Panc1 (cell line): ENCODE results near the gene TMEM108. TPM values are rescaled to one million over a fixed set of nuclear protein-coding genes. Genes with fewer than 3 reads are reported as not detected.

Experiments used
- ATAC-seq: fragments of 200-7000 bp; cut with Tn5 transposase; 2 replicates; pipeline ENCODE4 v1.9.1; 2020; ENCODE audit warnings: mild to moderate bottlenecking, moderate library complexity
- BruUV-seq: library from RNA; stranded (reverse); fragments of 400-500 nt; replicated peaks from 2 replicates; lab custom pipeline; 2021; lab: Mats Ljungman, UMichigan
- CTCF ChIA-PET: fragments of 300-600 bp; sonication (Branson Sonifier 250); formaldehyde crosslinking; loops from one replicate; lab custom pipeline; 2022; ENCODE audit warnings: antibody characterized with exemption; lab: Charles Lee
- POLR2A ChIA-PET: fragments of 300-600 bp; sonication (Branson Sonifier 250); formaldehyde crosslinking; loops from one replicate; lab custom pipeline; 2022; ENCODE audit warnings: antibody characterized with exemption; lab: Charles Lee
- DNase-seq: peaks from one replicate; pipeline ENCODE4 v3.0.0-alpha.2; 2010; ENCODE audit warnings: low read depth, low spot score
- H3K27ac ChIP-seq: 2 replicates; pipeline ENCODE4 v1.5.1; 2011; ENCODE audit warnings: mild to moderate bottlenecking, low read length, inconsistent platforms
- H3K27me3 ChIP-seq: fragments of 200-500 bp; sonication (Bioruptor generic); 2 replicates; pipeline ENCODE4 v1.6.0; 2014; ENCODE audit warnings: low read length, inconsistent platforms; ENCODE audit not compliant: control insufficient read depth, insufficient read depth
- H3K36me3 ChIP-seq: fragments of 200-500 bp; sonication (Bioruptor generic); 2 replicates; pipeline ENCODE4 v1.5.1; 2014; ENCODE audit warnings: inconsistent platforms, mild to moderate bottlenecking, low read length, moderate library complexity; ENCODE audit not compliant: control insufficient read depth, insufficient read depth
- H3K4me1 ChIP-seq: 2 replicates; pipeline ENCODE4 v1.5.1; 2011; ENCODE audit warnings: inconsistent platforms, mild to moderate bottlenecking, low read length, moderate library complexity; ENCODE audit not compliant: control insufficient read depth, insufficient read depth
- H3K4me3 ChIP-seq, 2 experiments: 2 replicates each; pipeline ENCODE4 v1.5.1; 2011 to 2012; ENCODE audit warnings: low read depth in 2 of 2, low read length in 2 of 2, mild to moderate bottlenecking in 2 of 2, inconsistent platforms in 1 of 2, moderate library complexity in 1 of 2
- H3K9me3 ChIP-seq: fragments of 200-500 bp; sonication (Bioruptor generic); 2 replicates; pipeline ENCODE4 v1.5.1; 2014; ENCODE audit warnings: low read depth, mild to moderate bottlenecking, inconsistent platforms, low read length, moderate library complexity; ENCODE audit not compliant: control insufficient read depth, insufficient read depth
- POLR2AphosphoS5 ChIP-seq: IDR thresholded peaks from 2 replicates; pipeline ENCODE4 v1.6.1; 2012; ENCODE audit warnings: mild to moderate bottlenecking, low read depth, low read length, moderate library complexity
- SIN3A ChIP-seq: IDR thresholded peaks from 2 replicates; pipeline ENCODE4 v1.6.1; 2012; ENCODE audit warnings: low read depth, mild to moderate bottlenecking, low read length, moderate library complexity, borderline replicate concordance; ENCODE audit not compliant: insufficient read depth
- TCF7L2 ChIP-seq: IDR thresholded peaks from 2 replicates; pipeline ENCODE4 v1.6.1; 2011; ENCODE audit warnings: mild to moderate bottlenecking, low read depth, low read length, inconsistent platforms
- in situ Hi-C: cut with HindIII; loops from 2 replicates; pipeline ENCODE4 v1.10.0; 2016; ENCODE audit warnings: low sequenced_read_pairs, low pct_unique_long_range_greater_than_20kb
- intact Hi-C: fragments of 100-400 bp; cut with micrococcal nuclease; formaldehyde crosslinking; loops from one replicate; pipeline ENCODE4 v1.10.0; 2022; ENCODE audit not compliant: unreplicated experiment
- total RNA-seq: library from RNA; stranded (reverse); gene quantifications from one replicate; pipeline ENCODE4 v1.2.1, GENCODE V29; 2021; ENCODE audit not compliant: unreplicated experiment
- TF ChIP-seq, protein P1 (sequence below), 2 experiments: IDR thresholded peaks; 2 replicates each; pipeline ENCODE4 v1.6.1; 2011 to 2012; ENCODE audit warnings: low read depth in 2 of 2, control low read depth in 1 of 2, low read length in 1 of 2, mild to moderate bottlenecking in 1 of 2, moderate library complexity in 1 of 2; ENCODE audit not compliant: insufficient read depth in 1 of 2
- TF ChIP-seq, protein P2 (sequence below): fragments of 450-650 bp; IDR thresholded peaks from 2 replicates; pipeline ENCODE4 v1.5.1; 2017; ENCODE audit warnings: mild to moderate bottlenecking

Gene TMEM108
- total RNA-seq, 1 experiment from 2014 or later = 0.41 TPM

DNA sequence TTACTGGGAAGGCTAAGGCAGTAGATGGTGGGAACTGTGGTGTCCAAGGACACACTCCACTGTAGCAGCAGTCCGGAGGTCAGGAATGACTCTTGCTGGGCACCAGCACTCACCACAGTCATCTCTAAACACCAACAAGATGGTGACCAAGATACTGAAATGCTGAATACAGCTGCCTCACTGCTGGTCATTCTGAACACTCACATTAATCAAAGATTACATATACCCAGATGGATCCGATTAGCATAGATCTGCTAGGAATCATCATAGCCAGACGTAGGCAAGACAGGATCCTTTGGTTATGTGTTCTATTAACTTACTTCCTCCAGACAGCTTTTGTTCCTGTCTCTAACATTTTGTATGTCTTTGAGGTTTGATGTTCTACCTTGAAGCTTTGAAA is 226.7 kb downstream of the TMEM108 start:
- in situ Hi-C loops (no loop called here), intact Hi-C loops (no loop called here)
- Histone ChIP-seq H3K4me3 (no peak overlapping the region), H3K27ac (no peak overlapping the region), H3K36me3 (no peaks in the 10 kb centered on the region), H3K27me3 (peaks cover 23% of the 10 kb centered on the region), H3K9me3 (no peaks in the 10 kb centered on the region), H3K4me1 (no peaks in the 10 kb centered on the region)
- ATAC-seq = no peak
- no TSS peak for BruUV-seq
- POLR2A ChIA-PET = no interaction called here
- CTCF ChIA-PET = interaction anchor here (0.6 kb wide), 1 partner anchor 296 kb away, joined by 5 read pairs; no protein-coding TSS in a partner anchor
- no peak for DNase-seq
- TF ChIP-seq SIN3A = no peak
- no peak for TF ChIP-seq TCF7L2
- TF ChIP-seq, protein P1, sequence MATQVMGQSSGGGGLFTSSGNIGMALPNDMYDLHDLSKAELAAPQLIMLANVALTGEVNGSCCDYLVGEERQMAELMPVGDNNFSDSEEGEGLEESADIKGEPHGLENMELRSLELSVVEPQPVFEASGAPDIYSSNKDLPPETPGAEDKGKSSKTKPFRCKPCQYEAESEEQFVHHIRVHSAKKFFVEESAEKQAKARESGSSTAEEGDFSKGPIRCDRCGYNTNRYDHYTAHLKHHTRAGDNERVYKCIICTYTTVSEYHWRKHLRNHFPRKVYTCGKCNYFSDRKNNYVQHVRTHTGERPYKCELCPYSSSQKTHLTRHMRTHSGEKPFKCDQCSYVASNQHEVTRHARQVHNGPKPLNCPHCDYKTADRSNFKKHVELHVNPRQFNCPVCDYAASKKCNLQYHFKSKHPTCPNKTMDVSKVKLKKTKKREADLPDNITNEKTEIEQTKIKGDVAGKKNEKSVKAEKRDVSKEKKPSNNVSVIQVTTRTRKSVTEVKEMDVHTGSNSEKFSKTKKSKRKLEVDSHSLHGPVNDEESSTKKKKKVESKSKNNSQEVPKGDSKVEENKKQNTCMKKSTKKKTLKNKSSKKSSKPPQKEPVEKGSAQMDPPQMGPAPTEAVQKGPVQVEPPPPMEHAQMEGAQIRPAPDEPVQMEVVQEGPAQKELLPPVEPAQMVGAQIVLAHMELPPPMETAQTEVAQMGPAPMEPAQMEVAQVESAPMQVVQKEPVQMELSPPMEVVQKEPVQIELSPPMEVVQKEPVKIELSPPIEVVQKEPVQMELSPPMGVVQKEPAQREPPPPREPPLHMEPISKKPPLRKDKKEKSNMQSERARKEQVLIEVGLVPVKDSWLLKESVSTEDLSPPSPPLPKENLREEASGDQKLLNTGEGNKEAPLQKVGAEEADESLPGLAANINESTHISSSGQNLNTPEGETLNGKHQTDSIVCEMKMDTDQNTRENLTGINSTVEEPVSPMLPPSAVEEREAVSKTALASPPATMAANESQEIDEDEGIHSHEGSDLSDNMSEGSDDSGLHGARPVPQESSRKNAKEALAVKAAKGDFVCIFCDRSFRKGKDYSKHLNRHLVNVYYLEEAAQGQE (IDR thresholded peaks at IDR 0.05; ENCODE audit: insufficient read depth in 1 of 2, low read depth in 2 of 2, low read length in 1 of 2) = no peak
- TF ChIP-seq, protein P2, sequence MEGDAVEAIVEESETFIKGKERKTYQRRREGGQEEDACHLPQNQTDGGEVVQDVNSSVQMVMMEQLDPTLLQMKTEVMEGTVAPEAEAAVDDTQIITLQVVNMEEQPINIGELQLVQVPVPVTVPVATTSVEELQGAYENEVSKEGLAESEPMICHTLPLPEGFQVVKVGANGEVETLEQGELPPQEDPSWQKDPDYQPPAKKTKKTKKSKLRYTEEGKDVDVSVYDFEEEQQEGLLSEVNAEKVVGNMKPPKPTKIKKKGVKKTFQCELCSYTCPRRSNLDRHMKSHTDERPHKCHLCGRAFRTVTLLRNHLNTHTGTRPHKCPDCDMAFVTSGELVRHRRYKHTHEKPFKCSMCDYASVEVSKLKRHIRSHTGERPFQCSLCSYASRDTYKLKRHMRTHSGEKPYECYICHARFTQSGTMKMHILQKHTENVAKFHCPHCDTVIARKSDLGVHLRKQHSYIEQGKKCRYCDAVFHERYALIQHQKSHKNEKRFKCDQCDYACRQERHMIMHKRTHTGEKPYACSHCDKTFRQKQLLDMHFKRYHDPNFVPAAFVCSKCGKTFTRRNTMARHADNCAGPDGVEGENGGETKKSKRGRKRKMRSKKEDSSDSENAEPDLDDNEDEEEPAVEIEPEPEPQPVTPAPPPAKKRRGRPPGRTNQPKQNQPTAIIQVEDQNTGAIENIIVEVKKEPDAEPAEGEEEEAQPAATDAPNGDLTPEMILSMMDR = no peak
- no peak for TF ChIP-seq POLR2AphosphoS5

DNA sequence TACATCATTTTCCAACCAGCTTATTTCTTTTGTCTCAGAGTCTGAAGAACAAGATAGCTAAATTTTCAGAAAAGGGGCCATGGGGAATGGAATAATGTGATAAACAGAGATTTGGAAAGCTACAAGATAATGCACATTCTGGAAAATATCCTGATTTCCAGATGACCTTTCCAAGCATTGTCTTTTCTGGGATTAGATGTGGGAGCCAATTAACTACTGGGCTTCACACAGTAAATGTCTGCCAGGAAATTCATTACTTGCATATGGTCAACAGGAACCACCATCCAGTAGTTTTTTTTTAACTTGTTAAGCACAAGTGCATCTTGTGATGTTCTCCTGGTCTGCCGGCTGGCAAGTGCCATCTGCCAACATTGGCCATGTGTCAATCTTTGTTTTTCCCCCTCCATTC is 230.5 kb downstream of the TMEM108 start:
- DNase-seq (no peak), ATAC-seq (no peak)
- no TSS peak for BruUV-seq
- TF ChIP-seq, protein P2 = no peak
- no peak for TF ChIP-seq POLR2AphosphoS5
- TF ChIP-seq, protein P1 (IDR thresholded peaks at IDR 0.05; ENCODE audit: insufficient read depth in 1 of 2, low read depth in 2 of 2, low read length in 1 of 2) = no peak
- no peak for TF ChIP-seq SIN3A
- TF ChIP-seq TCF7L2 = no peak
- Histone ChIP-seq H3K27ac (no peak overlapping the region), H3K4me1 (no peaks in the 10 kb centered on the region), H3K27me3 (peaks cover 17% of the 10 kb centered on the region), H3K9me3 (no peaks in the 10 kb centered on the region), H3K4me3 (no peak overlapping the region), H3K36me3 (no peaks in the 10 kb centered on the region)
- POLR2A ChIA-PET = no interaction called here
- in situ Hi-C loops (no loop called here), intact Hi-C loops (no loop called here)
- CTCF ChIA-PET = no interaction called here
